Activated CD4-positive, alpha-beta T cell treated with anti-CD3 and anti-CD28 coated beads for 36 hours (primary cell): ENCODE measurements around the gene NHLH2. TPM values are rescaled to one million over a fixed set of nuclear protein-coding genes. Genes with fewer than 3 reads are reported as not detected.
A peak's percentile ranks its signal among the peaks of the same experiment; 100 is the strongest.

Source experiments
- ATAC-seq: fragments of 200-7000 bp; cut with Tn5 transposase; one replicate; pipeline ENCODE4 v1.10.0; 2021; ENCODE audit warnings: mild to moderate bottlenecking, moderate library complexity
- CTCF ChIA-PET: fragments of 350-600 bp; sonication (Branson Sonifier 250); formaldehyde crosslinking; loops from one replicate; lab custom pipeline; 2021; ENCODE audit warnings: antibody characterized with exemption; lab: Charles Lee
- POLR2A ChIA-PET: fragments of 350-600 bp; sonication (Branson Sonifier 250); formaldehyde crosslinking; loops from one replicate; lab custom pipeline; 2021; ENCODE audit warnings: antibody characterized with exemption, inconsistent platforms; lab: Charles Lee
- DNase-seq: peaks from one replicate; pipeline ENCODE4 v3.0.0-alpha.2; 2020
- H3K27ac Mint-ChIP-seq: one replicate; pipeline ENCODE4 v1.8.0; 2021; ENCODE audit warnings: mixed read lengths
- H3K27me3 Mint-ChIP-seq: one replicate; pipeline ENCODE4 v1.8.0; 2021; ENCODE audit warnings: mixed read lengths
- H3K36me3 Mint-ChIP-seq: one replicate; pipeline ENCODE4 v1.8.0; 2021; ENCODE audit warnings: low read depth, mixed read lengths
- H3K4me1 Mint-ChIP-seq: one replicate; pipeline ENCODE4 v1.8.0; 2021; ENCODE audit warnings: mixed read lengths
- H3K4me3 Mint-ChIP-seq: one replicate; pipeline ENCODE4 v1.8.0; 2021; ENCODE audit warnings: mild to moderate bottlenecking, moderate library complexity, mixed read lengths
- H3K9me3 Mint-ChIP-seq: one replicate; pipeline ENCODE4 v1.8.0; 2021; ENCODE audit warnings: low read depth, mixed read lengths
- intact Hi-C, 2 experiments: fragments of 100-400 bp; cut with DNase I in 1 of 2; cut with micrococcal nuclease in 1 of 2; formaldehyde crosslinking; loops; one replicate each; pipeline versions ENCODE4 v1.14.2 to v1.15.1; 2022 to 2024; cut with DNase I, micrococcal nuclease
- total RNA-seq, 2 experiments: library from RNA; stranded (reverse); gene quantifications; one replicate each; pipeline ENCODE4 v1.2.3, GENCODE V29; 2021

Gene NHLH2
- total RNA-seq, 2 experiments from 2014 or later = not detected

DNA sequence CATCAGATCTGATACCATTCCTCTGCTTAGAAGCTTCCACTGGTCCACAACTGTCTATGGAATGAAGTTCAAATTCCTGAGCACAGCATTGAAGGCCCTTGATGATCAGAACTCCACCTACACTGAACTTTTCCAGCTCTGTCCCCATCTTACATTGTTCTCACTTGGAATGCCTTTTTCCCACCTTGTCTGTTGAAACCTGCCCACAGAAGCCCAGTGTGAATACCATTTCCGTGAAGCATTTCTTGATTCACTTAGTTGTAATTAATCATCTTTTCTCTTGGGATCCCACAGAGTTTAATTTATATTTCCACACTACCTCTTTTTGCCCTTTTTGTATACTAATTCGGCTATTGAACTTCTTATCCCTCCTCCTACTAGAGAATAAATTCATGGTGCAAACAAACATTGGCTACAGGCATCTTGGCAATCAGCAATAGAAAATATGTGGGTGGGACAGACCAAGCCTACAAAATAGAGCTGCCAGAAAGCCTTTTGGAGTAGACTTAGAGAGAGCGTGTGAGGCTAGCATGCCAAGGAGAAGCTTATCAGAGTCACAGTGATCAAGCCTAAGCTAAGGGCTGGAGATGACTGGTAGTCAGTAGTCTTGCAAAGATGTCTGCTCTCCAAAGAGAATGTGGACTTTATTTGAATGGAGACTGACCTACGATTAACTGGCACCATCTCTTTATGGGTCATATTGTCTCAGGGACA, 26.1 kb downstream of the NHLH2 start:
- POLR2A ChIA-PET = no interaction called here
- no peaks in the 10 kb centered on the region for H3K9me3 Mint-ChIP-seq
- ATAC-seq (no peak), DNase-seq (no peak)
- no peaks in the 10 kb centered on the region for H3K36me3 Mint-ChIP-seq
- no peaks in the 10 kb centered on the region for H3K4me1 Mint-ChIP-seq
- CTCF ChIA-PET = interaction anchor here (2.2 kb wide), 1 partner anchor 204 kb away, joined by 4 read pairs; no protein-coding TSS in a partner anchor
- intact Hi-C loops = no loop called here
- no peak overlapping the region for H3K27ac Mint-ChIP-seq
- H3K27me3 Mint-ChIP-seq = peaks cover 7% of the 10 kb centered on the region
- H3K4me3 Mint-ChIP-seq = no peak overlapping the region

DNA sequence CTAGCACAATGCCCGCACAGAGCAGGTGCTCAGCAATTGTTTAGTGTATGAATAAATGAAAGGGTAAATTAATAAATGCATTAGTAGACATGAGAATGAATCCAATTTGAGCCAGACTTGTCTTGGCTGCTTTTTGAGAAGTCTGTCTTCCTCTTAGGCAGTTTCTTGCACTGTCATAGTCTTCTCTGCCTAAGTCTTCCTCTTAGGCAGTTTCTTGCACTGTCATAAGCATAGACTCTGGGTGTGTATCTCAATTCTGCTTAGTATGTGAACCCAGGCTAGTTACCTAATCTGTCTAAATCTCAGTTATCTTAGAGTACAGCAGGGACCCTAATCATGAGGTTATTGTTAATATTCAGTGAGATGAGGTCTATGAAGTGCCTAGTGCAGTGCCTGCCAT, 27.2 kb downstream of the NHLH2 start:
- no peak for DNase-seq
- Mint-ChIP-seq H3K9me3 (no peaks in the 10 kb centered on the region), H3K36me3 (no peaks in the 10 kb centered on the region), H3K27ac (no peak overlapping the region), H3K4me3 (no peak overlapping the region), H3K27me3 (peaks cover 7% of the 10 kb centered on the region), H3K4me1 (no peaks in the 10 kb centered on the region)
- CTCF ChIA-PET = interaction anchor here (2.2 kb wide), 1 partner anchor 205 kb away, joined by 4 read pairs; no protein-coding TSS in a partner anchor
- ATAC-seq = no peak
- intact Hi-C loops = no loop called here
- POLR2A ChIA-PET = no interaction called here

DNA sequence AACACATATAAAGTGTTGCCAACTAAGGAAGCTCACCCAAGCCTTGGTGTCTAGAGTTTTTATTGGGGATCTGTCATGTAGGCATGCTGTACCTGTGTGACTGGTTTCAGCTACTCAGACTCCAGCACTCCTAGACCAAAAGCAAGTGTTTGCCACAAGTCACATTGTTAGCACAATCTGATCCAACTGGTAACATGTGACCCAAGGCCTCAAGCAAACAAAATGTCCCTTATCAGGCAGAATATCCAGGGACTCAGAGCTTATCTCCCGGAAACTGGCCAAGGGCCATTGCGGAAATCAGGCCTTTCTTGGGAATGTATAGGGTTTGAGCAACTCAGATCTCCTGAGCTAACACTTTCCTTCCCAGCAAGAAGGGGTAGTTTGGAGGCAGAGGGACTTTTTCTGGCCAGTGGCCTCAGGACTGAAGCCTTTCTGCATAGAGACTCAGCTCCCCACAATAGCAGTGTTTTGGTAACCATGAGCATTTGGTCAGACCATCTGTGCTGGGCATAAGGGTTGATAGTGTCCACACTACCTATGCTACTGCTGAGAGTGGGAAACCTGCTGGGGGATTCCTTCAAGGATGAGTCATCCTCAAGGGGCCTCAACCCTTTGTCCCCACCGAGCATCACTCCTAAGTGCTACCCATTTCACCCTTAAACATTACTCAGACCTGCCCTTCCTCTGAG, 29.6 kb downstream of the NHLH2 start:
- H3K36me3 Mint-ChIP-seq = no peaks in the 10 kb centered on the region
- ChIA-PET CTCF (interaction anchor here (0.5 to 0.8 kb wide), 2 partner anchors 89 to 170 kb away, joined by 3 to 4 read pairs; no protein-coding TSS in a partner anchor), POLR2A (interaction anchor here (0.6 kb wide), 1 partner anchor 71 kb away, joined by 3 read pairs; no protein-coding TSS in a partner anchor)
- no peak for ATAC-seq
- DNase-seq = no peak
- H3K27ac Mint-ChIP-seq = no peak overlapping the region
- peaks cover 11% of the 10 kb centered on the region for H3K27me3 Mint-ChIP-seq
- no peak overlapping the region for H3K4me3 Mint-ChIP-seq
- H3K9me3 Mint-ChIP-seq = no peaks in the 10 kb centered on the region
- intact Hi-C loops = no loop called here
- no peaks in the 10 kb centered on the region for H3K4me1 Mint-ChIP-seq

- Mint-ChIP-seq H3K27me3 (peaks cover 11% of the 10 kb centered on the region), H3K4me3 (no peak overlapping the region), H3K4me1 (no peaks in the 10 kb centered on the region), H3K27ac (no peak overlapping the region), H3K36me3 (no peaks in the 10 kb centered on the region), H3K9me3 (no peaks in the 10 kb centered on the region)
- ChIA-PET CTCF (interaction anchor here (0.5 to 0.8 kb wide), 3 partner anchors 89 to 592 kb away, joined by 3 to 4 read pairs (median 3); no protein-coding TSS in a partner anchor), POLR2A (interaction anchor here (0.6 kb wide), 1 partner anchor 71 kb away, joined by 3 read pairs; no protein-coding TSS in a partner anchor)
- DNase-seq = no peak
- intact Hi-C loops = no loop called here
- no peak for ATAC-seq
Measured at GRCh38 chr1:115810609-115811008, 30.3 kb downstream of the NHLH2 start.

GRCh38 chr1:115809847-115810246, 31.1 kb downstream of the NHLH2 start:
- DNase-seq (no peak), ATAC-seq (no peak)
- H3K27me3 Mint-ChIP-seq = peaks cover 13% of the 10 kb centered on the region
- H3K4me3 Mint-ChIP-seq = no peak overlapping the region
- no peaks in the 10 kb centered on the region for H3K4me1 Mint-ChIP-seq
- H3K36me3 Mint-ChIP-seq = no peaks in the 10 kb centered on the region
- no peak overlapping the region for H3K27ac Mint-ChIP-seq
- ChIA-PET CTCF (interaction anchor here (0.6 kb wide), 1 partner anchor 592 kb away, joined by 3 read pairs; no protein-coding TSS in a partner anchor), POLR2A (no interaction called here)
- H3K9me3 Mint-ChIP-seq = no peaks in the 10 kb centered on the region
- intact Hi-C loops = loop anchor here in 1 of 2 experiments (5.0 to 10.0 kb wide), 3 partner anchors 72 to 685 kb away; no protein-coding TSS in a partner anchor

GRCh38 chr1:115809076-115809475, 31.9 kb downstream of the NHLH2 start:
- Mint-ChIP-seq H3K27me3 (peaks cover 11% of the 10 kb centered on the region), H3K9me3 (no peaks in the 10 kb centered on the region), H3K4me1 (no peaks in the 10 kb centered on the region), H3K36me3 (no peaks in the 10 kb centered on the region), H3K27ac (no peak overlapping the region), H3K4me3 (no peak overlapping the region)
- ATAC-seq (no peak), DNase-seq (no peak)
- intact Hi-C loops = loop anchor here in 1 of 2 experiments (5.0 to 10.0 kb wide), 3 partner anchors 73 to 686 kb away; no protein-coding TSS in a partner anchor
- CTCF ChIA-PET = interaction anchor here (0.6 to 1.0 kb wide), 5 partner anchors 172 to 1287 kb away, joined by 3 to 7 read pairs (median 3); no protein-coding TSS in a partner anchor
- POLR2A ChIA-PET = no interaction called here

DNA sequence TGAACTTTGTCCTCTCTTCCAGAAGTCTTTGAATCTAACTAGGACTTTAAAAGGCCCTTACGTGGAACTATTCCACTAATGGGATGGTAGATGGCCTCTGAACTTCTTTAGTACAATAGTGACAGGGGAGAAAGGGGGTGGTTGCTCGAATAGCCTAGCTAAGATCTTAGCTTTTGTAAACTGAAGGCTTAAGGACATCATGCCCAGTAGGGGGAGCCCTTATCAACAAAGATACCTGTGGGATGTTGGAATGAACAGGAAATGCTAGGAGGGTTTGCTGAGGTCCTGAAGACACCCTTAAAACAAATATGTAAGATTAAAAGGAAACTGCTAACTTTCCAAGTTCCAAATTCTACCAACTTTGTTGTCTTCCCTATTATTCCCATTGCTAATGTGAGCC, 33.2 kb downstream of the NHLH2 start:
- Mint-ChIP-seq H3K9me3 (no peaks in the 10 kb centered on the region), H3K27me3 (peaks cover 12% of the 10 kb centered on the region)
- CTCF ChIA-PET = interaction anchor here (0.6 to 2.3 kb wide), 14 partner anchors 9 to 278 kb away, joined by 3 to 10 read pairs (median 4); no protein-coding TSS in a partner anchor

GRCh38 chr1:115805597-115805996, 35.3 kb downstream of the NHLH2 start:
- Mint-ChIP-seq H3K9me3 (no peaks in the 10 kb centered on the region), H3K36me3 (no peaks in the 10 kb centered on the region), H3K4me1 (no peaks in the 10 kb centered on the region), H3K4me3 (no peak overlapping the region), H3K27me3 (peaks cover 12% of the 10 kb centered on the region), H3K27ac (no peak overlapping the region)
- CTCF ChIA-PET = interaction anchor here (1.8 kb wide), 1 partner anchor 215 kb away, joined by 6 read pairs; no protein-coding TSS in a partner anchor
- DNase-seq (no peak), ATAC-seq (no peak)
- POLR2A ChIA-PET = no interaction called here
- intact Hi-C loops = loop anchor here in 1 of 2 experiments (5.0 to 10.0 kb wide), 3 partner anchors 77 to 689 kb away; no protein-coding TSS in a partner anchor

More for the DNA sequence above, 33.2 kb downstream of the NHLH2 start:
- ATAC-seq (peak; percentile 60), DNase-seq (peak; percentile 60)
- Mint-ChIP-seq H3K36me3 (no peaks in the 10 kb centered on the region), H3K27ac (no peak overlapping the region), H3K4me1 (no peaks in the 10 kb centered on the region), H3K4me3 (no peak overlapping the region)
- intact Hi-C loops = loop anchor here (1.0 to 10.0 kb wide), 5 partner anchors 75 to 687 kb away; no protein-coding TSS in a partner anchor
- POLR2A ChIA-PET = no interaction called here

DNA sequence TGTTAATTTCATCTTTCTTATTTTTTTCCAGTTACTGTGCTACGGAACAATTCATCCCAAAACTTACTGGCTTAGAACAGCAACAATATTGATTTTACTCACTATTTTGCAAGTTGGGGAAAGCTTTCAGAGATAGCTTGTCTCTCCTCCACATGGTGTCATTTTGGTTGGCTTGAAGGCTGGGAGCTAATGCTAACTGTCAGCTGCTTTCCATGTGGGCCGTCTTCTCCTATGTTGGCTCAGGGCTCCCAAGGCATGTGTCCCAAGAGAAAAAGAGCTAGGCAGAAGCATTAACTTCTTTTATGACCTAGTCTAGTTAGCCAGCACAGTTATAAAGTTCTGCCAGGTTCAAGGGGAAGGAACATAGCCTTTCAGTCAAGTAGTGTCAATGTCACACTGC, 38.5 kb downstream of the NHLH2 start:
- POLR2A ChIA-PET = no interaction called here
- intact Hi-C loops = loop anchor here in 1 of 2 experiments (10.0 kb wide), 1 partner anchor 692 kb away; no protein-coding TSS in a partner anchor
- Mint-ChIP-seq H3K27me3 (peaks cover 11% of the 10 kb centered on the region), H3K4me1 (no peaks in the 10 kb centered on the region), H3K27ac (no peak overlapping the region), H3K36me3 (no peaks in the 10 kb centered on the region), H3K4me3 (no peak overlapping the region), H3K9me3 (no peaks in the 10 kb centered on the region)
- CTCF ChIA-PET = interaction anchor here (0.5 kb wide), 1 partner anchor 37 kb away, joined by 4 read pairs; no protein-coding TSS in a partner anchor
- DNase-seq (no peak), ATAC-seq (no peak)

GRCh38 chr1:115797486-115797885, 43.4 kb downstream of the NHLH2 start:
- H3K27me3 Mint-ChIP-seq = peaks cover 15% of the 10 kb centered on the region
- POLR2A ChIA-PET = no interaction called here
- no peak overlapping the region for H3K4me3 Mint-ChIP-seq
- H3K4me1 Mint-ChIP-seq = no peaks in the 10 kb centered on the region
- intact Hi-C loops = no loop called here
- no peak for DNase-seq
- no peak for ATAC-seq
- H3K27ac Mint-ChIP-seq = no peak overlapping the region
- CTCF ChIA-PET = no interaction called here
- H3K9me3 Mint-ChIP-seq = no peaks in the 10 kb centered on the region
- H3K36me3 Mint-ChIP-seq = no peaks in the 10 kb centered on the region

DNA sequence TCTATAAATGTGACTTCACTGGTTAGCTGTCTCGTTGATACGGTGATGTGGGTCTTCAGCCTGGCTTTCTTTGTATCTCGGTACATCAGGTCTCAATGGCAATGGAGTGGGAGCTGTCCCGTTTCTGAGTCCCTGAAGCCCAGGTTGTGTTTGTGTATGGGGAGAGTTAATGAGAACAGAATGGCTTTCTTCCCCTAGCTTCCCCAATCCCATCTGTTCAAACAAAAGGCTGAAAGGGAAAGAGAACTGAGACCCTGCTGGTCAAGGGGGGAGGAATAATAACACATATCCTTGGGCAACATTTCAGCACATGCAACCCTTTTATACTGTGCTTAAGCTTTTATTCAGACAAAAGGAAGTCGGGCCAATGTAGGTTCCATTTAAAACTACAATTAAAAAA, 44.0 kb downstream of the NHLH2 start:
- peaks cover 17% of the 10 kb centered on the region for H3K27me3 Mint-ChIP-seq
- H3K9me3 Mint-ChIP-seq = no peaks in the 10 kb centered on the region
- DNase-seq = no peak
- H3K27ac Mint-ChIP-seq = no peak overlapping the region
- CTCF ChIA-PET = interaction anchor here (0.7 kb wide), 1 partner anchor 284 kb away, joined by 3 read pairs; no protein-coding TSS in a partner anchor
- intact Hi-C loops = no loop called here
- H3K4me1 Mint-ChIP-seq = no peaks in the 10 kb centered on the region
- H3K36me3 Mint-ChIP-seq = no peaks in the 10 kb centered on the region
- ATAC-seq = no peak
- POLR2A ChIA-PET = no interaction called here
- no peak overlapping the region for H3K4me3 Mint-ChIP-seq
